GM19395 (cell line): ENCODE data around the gene STRADB.
"Not testable (repeated sequence)": the region's sequence is repeated elsewhere in the genome, so short reads cannot be mapped to it uniquely, and the experiment has no call there.

Source experiments
- ATAC-seq: cut with Tn5 transposase; IDR thresholded peaks from one replicate; pipeline ENCODE4 v1.9.1; 2021; ENCODE audit warnings: mild to moderate bottlenecking, moderate library complexity; ENCODE audit not compliant: unreplicated experiment

The STRADB gene

DNA sequence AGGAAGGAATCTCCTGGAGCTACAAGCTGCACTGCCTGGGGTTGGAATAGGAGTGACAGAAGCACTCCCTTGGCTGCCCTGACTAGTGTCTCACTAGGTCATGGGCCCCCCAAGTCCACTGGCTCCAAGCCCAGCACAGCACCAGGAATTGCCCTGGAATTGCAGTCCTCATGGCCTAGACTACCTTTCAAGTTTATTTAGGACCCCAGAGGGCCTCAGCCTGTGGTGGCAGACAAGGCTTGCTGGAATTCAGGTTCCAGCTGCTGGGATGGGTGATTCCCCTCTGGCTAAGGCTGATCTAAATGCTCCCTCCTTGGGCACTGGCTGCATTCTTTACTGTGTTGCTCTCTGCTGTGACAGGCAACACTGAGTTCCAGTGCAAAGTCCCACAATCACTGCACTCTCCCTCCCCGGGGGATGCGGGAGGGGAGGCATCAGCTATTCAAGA, 14.0 kb downstream of the STRADB start:
- ATAC-seq: no peak

DNA sequence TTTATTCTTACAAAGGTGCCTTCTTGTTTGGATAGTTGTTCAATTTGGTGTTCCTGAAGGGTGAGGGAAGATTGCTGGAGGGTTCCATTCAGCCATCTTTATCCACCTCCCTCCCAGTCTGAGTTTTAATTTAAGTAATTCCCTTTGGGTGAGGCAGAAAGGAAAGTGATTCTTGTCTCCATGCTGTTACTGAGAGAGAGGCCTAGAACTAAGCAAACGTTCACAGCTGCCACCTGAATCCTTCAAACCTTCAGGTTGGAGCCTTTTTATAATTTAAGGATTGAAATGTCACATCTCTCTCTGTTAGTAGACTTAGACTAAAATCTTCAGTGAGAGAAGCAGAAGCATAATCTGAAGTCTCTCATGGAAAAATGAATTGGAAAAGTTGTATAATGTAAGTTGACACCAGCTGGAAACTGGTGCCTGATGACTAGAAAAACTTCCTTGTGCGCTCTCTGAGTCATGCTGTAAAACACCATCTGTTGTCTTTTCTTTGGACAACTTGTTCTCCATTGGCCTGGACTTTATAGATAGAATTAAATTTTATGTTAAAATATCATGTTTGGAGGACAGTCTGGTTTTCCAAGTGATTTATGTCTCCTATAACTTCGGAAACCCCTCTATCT, 14.6 kb downstream of the STRADB start:
- ATAC-seq: no peak

DNA sequence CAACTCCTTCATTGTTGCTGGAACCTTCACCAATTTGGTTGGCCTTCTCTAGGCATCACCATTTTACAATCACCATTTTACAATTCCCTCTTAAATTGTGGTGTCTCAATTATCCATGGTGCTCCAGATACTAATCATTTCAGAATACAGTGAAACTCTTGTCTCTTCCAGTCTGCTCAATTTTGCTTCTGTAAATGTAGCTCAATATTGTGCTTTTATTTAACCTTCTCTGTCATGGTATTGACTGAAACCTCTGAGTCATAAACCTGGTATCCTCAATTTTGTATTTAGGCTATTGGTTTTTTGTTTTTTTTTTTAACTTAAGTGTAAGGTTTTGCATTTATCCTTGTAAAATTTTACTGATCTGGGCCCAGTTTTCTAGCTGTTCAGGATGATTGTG, 16.1 kb downstream of the STRADB start:
- ATAC-seq: no peak

DNA sequence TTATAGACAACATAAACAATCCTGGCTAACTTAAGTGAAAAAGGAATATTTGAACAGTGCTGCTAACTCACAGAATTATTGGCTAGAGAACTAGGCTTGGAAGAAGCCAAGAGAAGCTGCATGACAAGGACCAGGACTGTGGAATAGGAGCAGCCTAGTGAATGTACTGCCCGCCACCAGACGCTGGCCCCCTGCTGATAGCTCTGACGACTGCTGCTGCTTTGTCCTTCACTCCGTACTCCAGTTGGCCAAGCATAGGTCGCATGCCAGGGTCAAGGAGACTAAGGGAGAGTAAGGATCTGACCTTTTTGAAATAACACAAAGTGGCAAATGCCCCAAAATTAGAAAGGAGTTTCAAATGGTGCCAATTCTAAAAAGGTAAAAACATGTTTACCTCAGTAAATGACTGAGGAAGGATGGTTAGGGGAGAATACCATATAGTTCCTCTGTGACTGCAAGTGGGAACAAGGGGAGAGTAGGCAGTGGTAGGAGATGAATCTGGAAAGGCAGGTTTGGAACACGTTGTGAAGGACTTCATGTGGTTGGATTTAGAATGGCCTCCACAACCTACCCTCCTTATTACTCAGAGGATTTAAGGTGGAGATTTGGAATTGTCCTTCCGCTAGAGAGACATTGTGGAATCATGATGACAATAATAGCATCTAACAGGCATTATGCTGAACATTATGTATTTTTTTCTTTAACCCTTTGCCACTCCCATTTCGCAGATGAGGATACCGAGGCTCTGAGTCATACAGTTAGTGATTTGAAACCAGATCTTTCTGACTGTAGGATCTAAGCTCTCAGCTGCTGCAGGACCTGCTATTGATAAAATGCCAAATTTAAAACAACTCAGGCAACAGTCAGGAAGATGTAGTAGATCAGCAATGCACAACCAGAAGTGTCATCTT, 19.5 kb downstream of the STRADB start:
- ATAC-seq: no peak

DNA sequence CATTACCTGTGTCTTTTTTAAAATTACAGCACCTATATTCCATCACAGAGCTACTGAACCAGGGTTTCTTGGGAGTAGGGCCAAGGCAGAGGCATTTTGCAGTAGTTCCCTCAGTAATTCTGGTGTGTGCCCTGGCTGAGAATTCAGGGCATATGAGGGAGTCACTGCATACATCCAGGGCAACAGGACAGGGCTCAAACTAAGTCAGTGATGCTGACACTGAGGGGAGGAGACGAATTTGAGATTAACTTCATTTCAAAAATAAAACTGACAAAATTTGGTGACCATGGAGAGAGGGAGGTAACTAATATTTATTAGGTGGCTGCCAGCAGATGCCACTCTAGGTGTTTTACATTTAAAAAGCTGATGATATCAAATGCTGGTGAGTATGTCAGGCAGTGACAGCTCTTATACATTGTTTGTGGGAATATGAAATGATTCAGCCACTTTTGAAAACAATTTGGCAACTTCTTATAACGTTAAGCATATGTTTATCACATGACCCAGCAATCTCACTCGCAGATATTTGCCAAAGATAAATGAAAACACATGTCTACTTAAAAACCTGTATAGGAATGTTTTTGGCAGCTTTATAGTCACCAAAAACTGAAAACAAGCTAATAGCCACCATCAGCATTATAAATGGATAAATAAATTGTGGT, 20.3 kb downstream of the STRADB start:
- ATAC-seq: no peak

DNA sequence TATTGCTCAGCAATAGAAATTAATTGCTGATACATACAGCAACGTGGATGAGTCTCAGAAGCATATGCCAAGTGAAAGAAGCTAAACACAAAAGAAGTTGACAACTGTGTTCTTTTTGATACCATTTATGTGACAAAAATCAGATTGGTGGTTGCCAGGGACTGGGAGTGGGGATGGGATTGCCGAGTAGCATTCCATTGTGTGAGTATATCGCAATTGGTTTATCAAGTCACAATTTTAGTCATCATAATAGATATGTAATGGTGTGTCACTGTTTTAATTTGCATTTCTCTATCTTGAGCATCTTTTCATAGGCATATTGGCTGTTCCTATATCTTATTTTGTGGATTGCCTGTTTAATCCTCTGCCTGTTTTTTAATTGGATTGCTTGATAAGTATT, 20.9 kb downstream of the STRADB start:
- no peak for ATAC-seq

DNA sequence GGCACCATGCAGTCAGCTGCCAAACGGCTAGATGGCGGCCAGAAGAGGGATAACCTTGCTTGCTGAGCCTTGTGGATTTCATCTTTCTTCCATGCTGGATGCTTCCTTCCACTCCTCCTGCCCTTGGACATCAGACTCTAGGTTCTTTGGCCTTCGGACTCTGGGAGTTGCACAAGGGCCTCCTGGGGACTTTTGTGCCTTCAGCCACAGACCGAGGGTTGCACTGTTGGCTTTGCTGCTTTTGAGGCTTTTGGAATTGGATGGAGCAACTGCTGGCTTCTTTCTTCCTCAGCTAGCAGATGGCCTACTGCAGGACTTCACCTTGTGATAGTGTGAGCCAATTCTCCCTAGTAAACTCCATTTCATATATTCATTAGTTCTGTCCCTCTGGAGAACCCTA, 31.0 kb downstream of the STRADB start:
- no peak for ATAC-seq

DNA sequence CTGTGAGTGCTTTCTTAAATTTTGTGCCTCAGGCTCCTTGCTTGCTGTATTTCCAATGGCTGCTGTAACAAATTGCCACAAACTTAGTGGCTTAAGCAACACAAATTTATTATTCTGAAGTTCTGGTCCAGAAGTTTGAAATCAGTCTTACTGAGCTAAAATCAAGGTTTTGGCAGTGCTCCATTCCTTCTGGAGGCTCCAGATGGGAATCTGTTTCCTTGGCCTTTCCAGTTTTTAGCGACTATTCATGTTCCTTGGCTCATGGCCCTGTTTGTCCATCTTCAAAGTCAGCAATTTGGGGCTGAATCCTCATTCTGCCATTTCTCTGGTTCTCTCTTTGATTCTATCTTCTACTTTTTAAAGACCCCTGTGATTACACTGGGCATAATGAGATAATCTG, 31.8 kb downstream of the STRADB start:
- ATAC-seq: no peak

DNA sequence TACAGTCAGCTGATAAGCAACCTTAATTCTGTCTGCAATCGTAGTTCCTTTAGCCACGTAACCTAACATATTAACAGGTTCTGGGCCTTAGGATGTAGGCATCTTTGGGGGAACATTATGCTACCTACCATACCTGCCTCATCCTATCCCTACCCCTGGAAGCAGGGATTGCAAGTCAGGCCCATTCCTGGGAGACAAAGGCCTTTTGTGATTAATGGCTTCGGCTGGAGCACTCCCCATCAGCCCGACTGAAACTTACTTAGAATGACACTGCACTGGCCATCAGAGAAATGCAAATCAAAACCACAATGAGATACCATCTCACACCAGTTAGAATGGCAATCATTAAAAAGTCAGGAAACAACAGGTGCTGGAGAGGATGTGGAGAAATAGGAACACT, 32.2 kb downstream of the STRADB start:
- not testable (repeated sequence) for ATAC-seq

DNA sequence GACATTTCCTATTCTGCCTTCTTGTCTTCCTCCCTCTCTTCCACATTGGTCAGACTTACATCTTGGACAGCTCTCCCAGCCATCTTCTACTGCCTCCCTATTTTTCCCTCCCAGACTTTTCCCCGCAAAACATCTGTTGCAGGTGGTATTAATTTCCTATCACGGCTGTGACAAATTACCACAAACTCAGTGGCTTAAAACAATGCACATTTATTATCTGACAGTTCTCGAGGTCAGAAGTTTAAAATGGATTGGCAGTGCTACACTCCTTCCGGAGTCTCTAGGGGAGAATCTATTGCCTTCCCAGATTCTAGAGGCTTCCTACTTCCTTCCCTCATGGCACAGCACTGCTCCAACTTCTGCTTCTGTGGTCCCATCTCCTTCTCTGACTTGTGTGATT, 33.3 kb downstream of the STRADB start:
- no peak for ATAC-seq

DNA sequence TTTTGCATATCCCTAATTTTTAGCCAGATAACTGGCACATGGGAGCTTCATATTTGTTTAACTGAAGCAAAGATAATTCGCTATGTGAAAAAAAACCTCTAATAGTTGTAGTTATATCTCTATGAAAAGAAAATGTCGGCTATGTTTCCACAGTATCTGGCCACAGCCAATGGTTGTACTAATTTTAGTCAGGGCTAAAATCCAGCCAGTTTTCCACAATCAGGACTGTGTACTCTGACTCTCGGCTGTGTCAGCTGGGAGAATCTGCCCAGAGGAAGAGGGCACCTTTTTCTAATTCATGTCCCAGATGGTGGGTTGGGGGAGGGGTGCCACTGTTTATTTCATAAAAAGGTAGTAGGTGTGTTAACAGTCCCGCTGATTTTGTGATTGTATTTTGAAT, 38.8 kb downstream of the STRADB start:
- no peak for ATAC-seq

DNA sequence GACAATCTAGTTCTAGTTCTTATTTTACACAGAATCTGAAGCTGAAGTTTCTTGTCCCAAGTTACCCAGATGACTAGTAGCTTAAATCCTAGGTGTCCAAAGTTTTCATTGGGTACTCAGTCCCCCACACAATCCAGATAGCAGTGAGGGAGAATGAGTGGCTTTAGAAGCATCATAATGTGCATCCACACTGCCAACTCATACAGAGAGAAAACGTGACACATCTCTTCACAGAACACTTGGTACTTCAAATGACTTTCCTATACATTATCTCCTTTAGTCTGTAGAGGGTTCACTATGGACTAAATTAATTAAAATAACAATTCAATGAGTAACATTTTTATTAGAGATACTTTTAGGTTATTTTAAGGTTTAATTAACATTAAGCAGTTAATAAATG, 45.2 kb downstream of the STRADB start:
- ATAC-seq: no peak

DNA sequence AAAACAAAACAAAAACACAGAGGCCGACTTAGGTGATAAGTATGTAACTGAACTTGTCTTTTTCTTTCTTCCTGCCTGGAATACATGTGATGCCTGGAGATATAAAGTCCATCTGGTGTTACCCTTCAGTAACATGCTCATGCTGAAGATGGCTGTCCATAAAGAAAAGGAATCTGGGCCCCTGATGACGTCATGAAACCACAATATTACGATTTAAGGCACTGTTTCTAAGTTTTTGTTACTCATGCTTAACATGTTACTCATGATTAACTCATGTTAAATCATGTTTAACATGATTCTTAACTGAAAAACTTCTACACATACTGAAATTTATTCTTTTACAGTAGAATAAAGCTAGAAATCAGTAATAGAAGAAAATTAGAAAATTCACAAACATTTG, 49.0 kb downstream of the STRADB start:
- no peak for ATAC-seq

DNA sequence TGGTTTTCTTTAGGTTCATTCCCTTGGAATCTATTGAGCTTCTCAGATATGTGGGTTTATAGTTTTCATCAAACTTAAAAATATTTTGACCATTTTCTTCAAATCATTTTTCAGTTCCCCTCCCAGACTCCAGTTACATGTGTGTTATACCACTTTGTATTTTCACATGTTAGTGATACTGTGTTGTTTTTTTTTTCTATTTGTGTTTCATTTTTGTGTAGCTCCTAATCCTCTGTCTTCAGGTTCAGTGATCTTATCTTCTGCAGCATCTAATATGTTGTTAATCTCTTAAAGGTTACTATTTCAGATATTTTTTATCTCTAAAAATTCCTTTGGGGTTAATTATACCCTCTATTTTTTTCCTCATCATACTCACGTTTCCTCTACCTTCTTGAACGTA, 51.2 kb downstream of the STRADB start:
- no peak for ATAC-seq

DNA sequence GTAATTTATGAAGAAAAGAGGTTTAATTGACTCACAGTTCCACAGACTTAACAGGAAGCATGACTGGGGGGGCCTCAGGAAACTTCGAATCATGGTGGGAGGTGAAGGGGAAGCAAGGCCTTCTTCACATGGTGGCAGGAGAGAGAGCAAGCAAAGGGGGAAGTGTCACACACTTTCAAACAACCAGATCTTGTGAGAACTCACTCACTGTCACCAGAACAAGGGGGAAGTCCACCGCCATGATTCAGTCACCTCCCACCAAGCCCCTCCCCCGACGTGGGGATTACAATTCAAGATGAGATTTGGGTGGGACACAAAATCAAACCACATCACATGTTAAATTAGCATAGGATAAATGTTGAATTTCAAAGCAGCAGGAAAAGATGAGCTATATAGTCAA, 56.2 kb downstream of the STRADB start:
- no peak for ATAC-seq

DNA sequence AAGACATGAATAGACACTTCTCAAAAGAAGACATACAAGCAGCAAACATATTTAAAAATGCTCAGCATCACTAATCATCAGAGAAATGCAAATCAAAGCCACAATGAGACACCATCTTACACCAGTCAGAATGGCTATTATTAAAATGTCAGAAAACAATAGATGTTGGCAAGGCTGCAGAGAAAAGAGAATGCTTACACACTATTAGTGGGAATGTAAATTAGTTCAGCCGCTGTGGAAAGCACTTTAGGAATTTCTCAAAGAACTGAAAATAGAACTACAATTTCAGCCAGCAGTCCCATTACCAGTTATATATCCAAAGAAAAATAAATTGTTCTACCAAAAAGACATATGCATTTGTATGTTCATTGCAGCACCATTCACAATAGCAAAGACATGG, 61.7 kb downstream of the STRADB start:
- no peak for ATAC-seq

DNA sequence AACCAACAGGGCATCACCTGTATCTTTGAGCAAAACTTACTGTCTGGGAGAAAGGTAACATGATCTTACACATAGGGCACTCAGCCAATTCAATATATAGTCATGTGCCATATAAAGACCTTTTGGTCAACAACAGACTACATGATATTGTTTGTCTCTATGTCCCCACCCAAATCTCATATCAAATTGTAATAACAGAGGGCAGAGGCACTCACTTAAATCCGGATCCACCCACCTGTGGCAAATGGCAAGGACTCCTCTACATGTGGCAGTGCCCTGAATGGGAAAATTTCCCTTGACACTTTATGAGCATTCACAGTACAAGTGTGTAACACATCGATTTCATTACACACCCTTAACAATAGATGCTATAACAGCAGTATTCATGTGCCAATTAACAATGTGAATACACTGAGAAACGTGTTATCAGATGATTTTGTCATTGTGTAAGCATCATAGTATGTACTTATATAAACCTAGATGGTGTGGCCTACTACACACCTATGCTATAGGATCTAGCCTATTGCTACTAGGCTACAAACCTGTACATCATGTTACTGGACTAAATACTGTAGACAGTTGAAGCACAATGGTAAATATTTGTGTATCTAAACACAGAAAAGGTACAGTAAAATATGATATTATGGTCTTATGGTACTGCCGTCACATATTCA, 64.2 kb downstream of the STRADB start:
- ATAC-seq: no peak

DNA sequence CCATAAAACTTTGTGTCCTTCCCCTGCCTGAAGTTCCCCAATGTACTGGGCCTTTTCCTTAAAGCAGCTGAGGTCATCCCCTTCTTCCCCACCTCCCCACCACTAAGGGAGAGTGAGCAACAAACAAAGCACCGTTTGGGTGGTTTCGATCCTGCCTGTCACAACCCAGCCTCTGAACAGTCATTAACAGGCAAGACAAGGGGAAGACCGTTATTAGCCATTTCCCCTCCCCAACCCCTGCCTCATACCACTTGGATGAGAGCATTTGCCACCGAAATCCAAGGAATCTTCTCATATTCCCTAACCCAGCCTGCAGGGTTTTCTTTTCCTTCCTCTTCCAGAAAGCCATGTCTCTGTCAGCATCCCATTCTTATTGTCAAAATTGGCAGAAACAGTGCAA, 65.6 kb downstream of the STRADB start:
- no peak for ATAC-seq

DNA sequence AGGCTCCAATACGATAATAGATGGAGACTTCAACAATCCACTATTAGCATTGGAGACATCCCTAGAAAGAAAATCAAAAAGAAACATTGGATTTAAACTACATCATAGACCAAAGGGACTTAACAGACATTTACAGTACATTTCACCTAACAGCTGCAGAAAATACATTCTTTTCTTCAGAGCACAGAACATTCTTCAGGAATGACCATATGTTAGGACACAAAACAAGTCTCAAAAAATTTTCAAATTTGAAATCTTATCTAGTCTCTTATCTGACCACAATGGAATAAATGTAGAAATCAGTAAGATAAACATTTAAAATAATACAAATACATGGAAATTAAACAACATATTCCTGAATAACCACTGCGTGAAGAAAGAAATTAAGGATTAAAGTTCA, 68.7 kb downstream of the STRADB start:
- ATAC-seq: no peak

DNA sequence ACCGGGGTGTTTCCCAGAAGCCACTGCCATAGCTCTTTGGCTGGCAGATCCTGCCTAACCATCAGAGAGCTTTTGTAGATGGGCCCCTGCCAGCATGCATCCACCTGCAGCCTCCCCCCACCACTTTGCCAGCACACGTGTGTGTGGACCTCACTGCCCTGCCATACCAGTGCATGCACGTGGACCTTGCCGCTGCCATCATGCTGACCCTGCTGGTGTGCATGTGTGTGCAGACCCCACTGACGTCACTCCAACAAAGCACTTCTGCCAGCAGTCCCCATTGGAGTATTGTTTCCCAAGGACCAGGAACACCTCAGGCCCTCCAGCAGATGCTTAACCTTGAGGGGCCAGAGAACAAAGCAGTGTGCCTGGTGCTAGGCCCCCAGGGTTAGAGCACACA, 71.4 kb downstream of the STRADB start:
- no peak for ATAC-seq

DNA sequence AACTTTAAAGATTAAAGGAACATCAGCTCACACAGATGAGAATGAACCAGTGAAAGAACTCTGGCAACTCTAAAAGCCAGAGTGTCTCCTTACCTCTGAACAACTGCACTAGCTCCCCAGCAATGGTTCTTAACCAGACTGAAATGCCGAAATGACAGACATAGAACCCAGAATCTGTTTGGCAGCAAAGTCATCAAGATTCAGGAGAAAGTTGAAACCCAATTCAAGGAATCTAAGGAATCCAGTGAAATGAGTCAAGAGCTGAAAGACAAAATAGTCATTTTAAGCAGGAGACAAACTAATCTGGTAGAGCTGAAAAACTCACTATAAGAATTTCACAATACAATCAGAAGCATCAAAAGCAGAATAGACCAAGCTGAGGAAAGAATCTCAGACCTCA, 72.0 kb downstream of the STRADB start:
- ATAC-seq: no peak
